T-cell (primary cell): Measurements from ENCODE around the gene DNM1L. TPM values are rescaled to one million over a fixed set of nuclear protein-coding genes. Genes with fewer than 3 reads are reported as not detected.
A peak's percentile ranks its signal among the peaks of the same experiment; 100 is the strongest.

Experiments
- ATAC-seq, 4 experiments: fragments of 200-7000 bp in 3 of 4; fragments of 150-1000 bp in 1 of 4; cut with Tn5 transposase; replicated peaks in 1 of 4; 1 replicate in 3 of 4; 2 replicates in 1 of 4; pipeline ENCODE4 v1.10.0; 2021; ENCODE audit warnings: moderate library complexity in 3 of 4, mild to moderate bottlenecking in 2 of 4, moderate number of reproducible peaks in 1 of 4
- CTCF ChIA-PET, 2 donors: fragments of 300-600 bp; sonication (Branson Sonifier 250); formaldehyde crosslinking; loops; one replicate each; lab custom pipeline; 2022; ENCODE audit warnings: antibody characterized with exemption in 2 of 2; lab: Charles Lee
- POLR2A ChIA-PET, 2 donors: fragments of 300-600 bp; sonication (Branson Sonifier 250); formaldehyde crosslinking; loops; one replicate each; lab custom pipeline; 2022; ENCODE audit warnings: antibody characterized with exemption in 2 of 2; lab: Charles Lee
- DNase-seq, 35 experiments: peaks; one replicate each; pipeline versions ENCODE4 v3.0.0 to v3.0.0-alpha.2; 2013 to 2023
- H3K27ac ChIP-seq: one replicate; pipeline ENCODE4 v1.5.1; 2013; ENCODE audit warnings: low read length
- H3K27me3 ChIP-seq, 2 experiments: replicated peaks in 1 of 2; 1 replicate in 1 of 2; 2 replicates in 1 of 2; pipeline versions ENCODE4 v1.6.1 to v1.7.0; 2013; ENCODE audit warnings: low read length in 1 of 2, mixed read lengths in 1 of 2; ENCODE audit not compliant: control insufficient read depth in 2 of 2, insufficient read depth in 2 of 2; ENCODE audit errors: extremely low read depth in 1 of 2
- H3K36me3 ChIP-seq, 2 donors: 1 replicate in 1 of 2; 2 replicates in 1 of 2; pipeline versions ENCODE4 v1.6.1 to v1.7.0; 2013; ENCODE audit warnings: low read length in 1 of 2; ENCODE audit not compliant: control insufficient read depth in 2 of 2, insufficient read depth in 1 of 2; ENCODE audit errors: extremely low read depth in 1 of 2
- H3K4me1 ChIP-seq, 2 experiments: 1 replicate in 1 of 2; 2 replicates in 1 of 2; pipeline versions ENCODE4 v1.6.1 to v1.7.0; 2013; ENCODE audit warnings: low read length in 2 of 2, mixed read lengths in 1 of 2; ENCODE audit not compliant: insufficient read depth in 2 of 2, control insufficient read depth in 1 of 2; ENCODE audit errors: extremely low read depth in 1 of 2
- H3K4me3 ChIP-seq, 2 donors: 1 replicate in 1 of 2; 2 replicates in 1 of 2; pipeline versions ENCODE4 v1.5.1 to v1.7.0; 2013; ENCODE audit warnings: mild to moderate bottlenecking in 2 of 2, low read length in 1 of 2, moderate library complexity in 1 of 2; ENCODE audit not compliant: control insufficient read depth in 1 of 2; ENCODE audit errors: extremely low read depth in 1 of 2
- H3K9me3 ChIP-seq: 2 replicates; pipeline ENCODE4 v1.7.0; 2013
- H3K27ac Mint-ChIP-seq, 2 donors: one replicate each; pipeline ENCODE4 v1.8.0; 2020 to 2021; ENCODE audit warnings: mild to moderate bottlenecking in 2 of 2, mixed read lengths in 2 of 2
- H3K27me3 Mint-ChIP-seq, 2 donors: one replicate each; pipeline ENCODE4 v1.8.0; 2021 to 2022; ENCODE audit warnings: mixed read lengths in 2 of 2
- H3K36me3 Mint-ChIP-seq: one replicate; pipeline ENCODE4 v1.8.0; 2021; ENCODE audit warnings: mixed read lengths
- H3K4me1 Mint-ChIP-seq, 3 donors: one replicate each; pipeline ENCODE4 v1.8.0; 2020 to 2022; ENCODE audit warnings: mixed read lengths in 3 of 3, mild to moderate bottlenecking in 1 of 3
- H3K4me3 Mint-ChIP-seq, 3 donors: one replicate each; pipeline ENCODE4 v1.8.0; 2020 to 2022; ENCODE audit warnings: mild to moderate bottlenecking in 3 of 3, mixed read lengths in 3 of 3, moderate library complexity in 3 of 3
- H3K9me3 Mint-ChIP-seq, 3 donors: one replicate each; pipeline ENCODE4 v1.8.0; 2020 to 2022; ENCODE audit warnings: mixed read lengths in 3 of 3
- WGBS: methylation state at CpG from one replicate; pipeline ENCODE4 v1.1.5; 2013; ENCODE audit warnings: missing lambda C conversion rate; ENCODE audit not compliant: insufficient coverage; 5-methylcytosine and 5-hydroxymethylcytosine counted together
- total RNA-seq, 35 experiments: library from RNA in 6 of 35; stranded (reverse) in 6 of 35; fragments of 120-200 nt in 1 of 35; gene quantifications; one replicate each; pipeline versions ENCODE4 v1.2.1 to v1.2.4 and lab custom pipeline; 2013 to 2026

Gene DNM1L
- total RNA-seq, 5 donors from 2014 or later (not counting 1 experiment from before 2014, with no cell fraction given) = 44.4 to 65.9 (median 48.3) TPM

DNA sequence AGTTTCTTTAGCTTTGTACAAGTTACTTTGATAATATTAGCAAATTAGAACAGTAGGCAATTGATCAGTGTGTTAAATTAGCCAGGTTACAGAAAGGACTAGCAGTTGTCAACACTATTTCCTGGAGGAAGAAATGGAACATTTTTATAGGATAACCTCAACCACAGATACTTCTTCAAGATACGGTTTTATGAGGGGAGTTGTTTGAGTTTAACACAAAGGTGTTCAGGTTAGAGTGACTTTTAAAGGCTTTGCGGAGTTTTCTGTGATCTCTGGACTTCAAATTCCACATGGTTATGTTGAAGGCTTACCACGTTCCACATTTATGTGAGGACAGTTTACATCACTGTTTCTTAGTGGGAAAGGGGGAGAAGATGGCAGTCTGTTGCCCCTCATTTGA lies 57.3 kb downstream of the DNM1L start:
- Mint-ChIP-seq H3K4me1 (peaks cover 3 to 8% (median 7%) of the 10 kb centered on the region in 3 donors), H3K36me3 (peaks cover 34% of the 10 kb centered on the region), H3K27ac (peak overlapping the region; percentile 3 to 24), H3K4me3 (no peak overlapping the region), H3K27me3 (no peaks in the 10 kb centered on the region), H3K9me3 (no peaks in the 10 kb centered on the region)
- no peak for DNase-seq
- no peak for ATAC-seq
- Histone ChIP-seq H3K27ac (no peak overlapping the region), H3K36me3 (peaks cover 0 to 49% of the 10 kb centered on the region in 2 donors), H3K27me3 (no peaks in the 10 kb centered on the region), H3K4me1 (no peaks in the 10 kb centered on the region), H3K4me3 (no peak overlapping the region), H3K9me3 (no peaks in the 10 kb centered on the region)
- CTCF ChIA-PET = interaction anchor here (0.6 to 1.2 kb wide), 3 partner anchors 19 to 1780 kb away, joined by 3 to 11 read pairs (median 8); partner anchors contain the start of gene YARS2 (in 1 of the 2)
- POLR2A ChIA-PET = interaction anchor here in 1 of 2 donors (1.0 kb wide), 1 partner anchor 9 kb away, joined by 3 read pairs; no protein-coding TSS in a partner anchor
- WGBS = no CpG with 5 or more reads among the region's 3 CpGs

- H3K4me1 ChIP-seq = no peaks in the 10 kb centered on the region
- Mint-ChIP-seq H3K4me3 (no peak overlapping the region), H3K9me3 (no peaks in the 10 kb centered on the region), H3K4me1 (peaks cover 3 to 10% (median 7%) of the 10 kb centered on the region in 3 donors), H3K36me3 (peaks cover 26% of the 10 kb centered on the region), H3K27me3 (no peaks in the 10 kb centered on the region), H3K27ac (no peak overlapping the region)
- H3K4me3 ChIP-seq = no peak overlapping the region
- peaks cover 0 to 51% of the 10 kb centered on the region in 2 donors for H3K36me3 ChIP-seq
- ATAC-seq (no peak), DNase-seq (no peak)
- WGBS = no CpG with 5 or more reads among the region's 2 CpGs
- H3K9me3 ChIP-seq = no peaks in the 10 kb centered on the region
- H3K27ac ChIP-seq = no peak overlapping the region
- H3K27me3 ChIP-seq = no peaks in the 10 kb centered on the region
- ChIA-PET POLR2A (no interaction called here), CTCF (interaction anchor here in 1 of 2 donors (0.7 kb wide), 1 partner anchor 18 kb away, joined by 3 read pairs; the partner anchor contains the start of gene YARS2)
Measured at GRCh38 chr12:32737715-32738114, 58.6 kb downstream of the DNM1L start.

GRCh38 chr12:32739279-32739678 lies 60.2 kb downstream of the DNM1L start:
- Mint-ChIP-seq H3K36me3 (peaks cover 31% of the 10 kb centered on the region), H3K4me3 (no peak overlapping the region), H3K4me1 (peaks cover 7 to 18% (median 8%) of the 10 kb centered on the region in 3 donors), H3K27ac (peak overlapping the region in 1 of 2 donors; percentile 8), H3K27me3 (no peaks in the 10 kb centered on the region), H3K9me3 (no peaks in the 10 kb centered on the region)
- peaks cover 0 to 54% of the 10 kb centered on the region in 2 donors for H3K36me3 ChIP-seq
- no peaks in the 10 kb centered on the region for H3K9me3 ChIP-seq
- no peak overlapping the region for H3K27ac ChIP-seq
- ChIA-PET POLR2A (no interaction called here), CTCF (no interaction called here)
- WGBS = no CpG with 5 or more reads among the region's 2 CpGs
- ATAC-seq (no peak), DNase-seq (no peak)
- H3K4me3 ChIP-seq = no peak overlapping the region
- H3K4me1 ChIP-seq = no peaks in the 10 kb centered on the region
- no peaks in the 10 kb centered on the region for H3K27me3 ChIP-seq

DNA sequence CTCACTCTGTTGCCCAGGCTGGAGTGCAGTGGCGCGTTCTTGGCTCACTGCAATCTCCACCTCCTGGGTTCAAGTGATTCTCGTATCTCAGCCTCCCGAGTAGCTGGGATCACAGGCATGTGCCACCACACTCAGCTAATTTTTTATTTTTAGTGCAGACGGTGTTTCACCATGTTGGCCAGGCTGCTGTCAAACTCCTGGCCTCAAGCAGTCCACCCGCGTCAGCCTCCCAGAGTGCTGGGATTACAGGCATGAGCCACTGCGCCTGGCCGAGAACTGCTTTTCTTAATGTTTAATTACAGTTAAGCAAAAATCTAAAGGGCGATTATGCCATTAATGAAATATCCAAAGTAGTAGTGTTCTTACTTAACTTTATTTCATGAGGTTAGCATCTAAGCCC lies 63.0 kb downstream of the DNM1L start:
- H3K36me3 ChIP-seq = peaks cover 0 to 62% of the 10 kb centered on the region in 2 donors
- H3K9me3 Mint-ChIP-seq = no peaks in the 10 kb centered on the region
- H3K4me1 Mint-ChIP-seq = peaks cover 7 to 24% (median 16%) of the 10 kb centered on the region in 3 donors
- H3K27ac Mint-ChIP-seq = no peak overlapping the region
- no peaks in the 10 kb centered on the region for H3K9me3 ChIP-seq
- H3K4me1 ChIP-seq = no peaks in the 10 kb centered on the region
- 96% methylated on average over 7 of the region's 10 CpGs for WGBS
- H3K4me3 Mint-ChIP-seq = no peak overlapping the region
- ATAC-seq (no peak), DNase-seq (no peak)
- H3K36me3 Mint-ChIP-seq = peaks cover 36% of the 10 kb centered on the region
- H3K27ac ChIP-seq = no peak overlapping the region
- ChIA-PET CTCF (interaction anchor here (0.7 to 0.9 kb wide), 2 partner anchors 16 to 1346 kb away, joined by 5 to 6 read pairs; no protein-coding TSS in a partner anchor), POLR2A (interaction anchor here (0.6 to 0.7 kb wide), 3 partner anchors 13 to 801 kb away, joined by 4 read pairs; no protein-coding TSS in a partner anchor)
- no peaks in the 10 kb centered on the region for H3K27me3 ChIP-seq
- H3K4me3 ChIP-seq = no peak overlapping the region
- no peaks in the 10 kb centered on the region for H3K27me3 Mint-ChIP-seq

- H3K4me1 Mint-ChIP-seq = peaks cover 12 to 22% (median 15%) of the 10 kb centered on the region in 3 donors
- Histone ChIP-seq H3K9me3 (no peaks in the 10 kb centered on the region), H3K36me3 (peaks cover 0 to 72% of the 10 kb centered on the region in 2 donors), H3K27ac (no peak overlapping the region), H3K4me1 (no peaks in the 10 kb centered on the region), H3K27me3 (no peaks in the 10 kb centered on the region), H3K4me3 (no peak overlapping the region)
- ChIA-PET CTCF (interaction anchor here (0.7 kb wide), 2 partner anchors 1053 to 1279 kb away, joined by 3 to 6 read pairs; partner anchors contain the start of gene ALG10 (in 1 of the 2)), POLR2A (no interaction called here)
- ATAC-seq = no peak
- no CpG with 5 or more reads among the region's 2 CpGs for WGBS
- no peak overlapping the region for H3K4me3 Mint-ChIP-seq
- peaks cover 41% of the 10 kb centered on the region for H3K36me3 Mint-ChIP-seq
- no peaks in the 10 kb centered on the region for H3K9me3 Mint-ChIP-seq
- no peak for DNase-seq
- H3K27me3 Mint-ChIP-seq = no peaks in the 10 kb centered on the region
- no peak overlapping the region for H3K27ac Mint-ChIP-seq
Measured at GRCh38 chr12:32743264-32743663, 64.2 kb downstream of the DNM1L start.

- Histone ChIP-seq H3K4me1 (peaks cover 10 to 13% of the 10 kb centered on the region in 2 experiments), H3K27me3 (no peaks in the 10 kb centered on the region), H3K27ac (no peak overlapping the region), H3K4me3 (no peak overlapping the region), H3K9me3 (no peaks in the 10 kb centered on the region), H3K36me3 (peaks cover 15 to 40% of the 10 kb centered on the region in 2 donors)
- Mint-ChIP-seq H3K9me3 (no peaks in the 10 kb centered on the region), H3K4me3 (peak overlapping the region; percentile 66 to 96 (median 86)), H3K4me1 (peaks cover 18 to 30% (median 21%) of the 10 kb centered on the region in 3 donors), H3K36me3 (peaks cover 29% of the 10 kb centered on the region), H3K27me3 (no peaks in the 10 kb centered on the region), H3K27ac (peak overlapping the region; percentile 51 to 93)
- ATAC-seq (no peak), DNase-seq (no peak)
- WGBS = 66% methylated on average over 3 of the region's 4 CpGs
- CTCF ChIA-PET = no interaction called here
- POLR2A ChIA-PET = interaction anchor here in 1 of 2 donors (0.6 kb wide), 1 partner anchor 1150 kb away, joined by 14 read pairs; no protein-coding TSS in a partner anchor
Measured at GRCh38 chr12:32753605-32754004, 74.5 kb downstream of the DNM1L start.
